Measurements from ENCODE around the gene ANKRD65.
"Not testable (repeated sequence)": the region's sequence is repeated elsewhere in the genome, so short reads cannot be mapped to it uniquely, and the experiment has no call there.

The ANKRD65 gene

GRCh38 chr1:1430992-1431844, 10.1 kb upstream of the ANKRD65 start:
- DNase-seq (ENCODE audit: low read depth in 2 of 2, low spot score in 1 of 2): no peak

DNA sequence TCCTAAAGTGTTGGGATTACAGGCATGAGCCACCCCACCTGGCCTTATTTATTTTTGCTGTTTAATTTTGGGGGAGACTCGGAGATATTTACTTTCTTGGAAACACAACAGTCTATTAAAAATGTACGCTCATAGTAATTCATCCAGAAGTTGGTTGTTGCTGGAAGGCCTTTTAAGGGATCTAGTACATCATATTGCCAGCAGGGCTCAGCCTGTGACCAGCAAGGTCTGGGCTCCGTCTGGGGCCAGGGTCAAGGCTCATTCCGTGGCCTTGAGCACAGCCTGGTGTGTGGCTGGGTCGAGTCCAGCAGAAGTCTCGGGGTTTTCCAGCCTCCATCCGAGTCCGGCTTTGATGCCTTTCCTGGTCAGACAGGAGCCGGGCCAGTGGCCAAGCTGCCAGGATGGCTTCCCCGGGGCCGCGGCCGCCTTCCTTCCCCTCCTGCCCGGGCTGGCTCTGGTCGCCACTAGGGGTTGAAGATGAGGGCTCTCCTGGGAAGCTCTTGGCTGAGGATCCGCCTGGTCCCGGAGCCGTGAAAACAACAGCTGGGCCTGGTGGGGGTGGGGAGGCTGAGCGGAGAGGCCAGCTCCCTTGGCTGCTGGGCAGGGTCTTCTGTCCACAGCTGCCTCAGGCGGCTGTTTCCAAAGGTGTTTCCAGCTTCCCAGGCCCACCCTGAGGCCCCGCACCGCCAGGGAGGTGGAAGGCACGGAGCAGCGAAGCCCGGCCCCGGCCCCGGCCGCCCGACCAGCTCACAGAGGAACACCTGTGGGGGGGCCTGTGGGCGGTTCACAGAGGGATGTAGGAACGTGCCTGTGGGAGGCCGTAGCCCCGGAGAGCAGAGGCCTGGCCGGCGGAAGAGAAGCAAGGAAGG, 9.3 kb upstream of the ANKRD65 start:
- no peak for DNase-seq (ENCODE audit: low read depth in 2 of 2, low spot score in 1 of 2)

DNA sequence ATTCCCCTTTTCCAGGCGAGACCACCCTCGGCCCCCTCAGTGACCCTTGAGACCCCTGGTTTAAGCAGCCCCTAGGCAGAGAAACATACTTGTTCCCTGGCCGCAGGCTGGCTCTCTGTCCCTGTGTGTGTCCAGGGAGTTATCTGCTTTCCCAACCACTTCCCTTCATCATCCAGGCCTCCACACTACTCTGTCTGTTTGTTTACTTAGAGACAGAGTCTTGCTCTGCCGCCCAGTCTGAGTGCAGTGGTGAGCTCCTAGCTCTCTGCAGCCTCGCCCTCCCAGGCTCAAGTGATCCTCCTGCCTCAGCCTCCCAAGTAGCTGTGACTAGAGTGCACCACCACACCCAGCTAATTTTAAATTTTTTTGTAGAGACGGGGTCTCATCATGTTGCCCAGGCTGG, 8.6 kb upstream of the ANKRD65 start:
- DNase-seq (ENCODE audit: low read depth in 2 of 2, low spot score in 1 of 2): no peak

- DNase-seq (ENCODE audit: low read depth in 2 of 2, low spot score in 1 of 2): not testable (repeated sequence)
Observed at GRCh38 chr1:1428967-1429366, 7.9 kb upstream of the ANKRD65 start.

GRCh38 chr1:1428174-1428573, 7.1 kb upstream of the ANKRD65 start:
- no peak for DNase-seq (ENCODE audit: low read depth in 2 of 2, low spot score in 1 of 2)

DNA sequence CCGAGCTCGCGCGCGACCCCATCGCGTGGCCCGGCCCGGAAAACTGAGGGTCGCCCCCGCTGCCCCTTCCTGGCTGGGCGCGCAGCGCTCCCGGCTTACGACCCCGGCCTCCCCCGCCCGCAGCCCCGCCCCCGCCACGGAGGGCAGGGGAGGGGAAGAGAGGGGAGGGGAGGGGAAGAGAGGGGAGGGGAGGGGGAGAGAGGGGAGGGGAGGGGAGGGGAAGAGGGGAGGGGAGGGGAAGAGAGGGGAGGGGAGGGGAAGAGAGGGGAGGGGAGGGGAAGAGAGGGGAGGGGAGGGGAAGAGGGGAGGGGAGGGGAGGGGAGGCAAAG, 6.7 kb upstream of the ANKRD65 start:
- DNase-seq (ENCODE audit: low read depth in 2 of 2, low spot score in 1 of 2): no peak

- no peak for DNase-seq (ENCODE audit: low read depth in 2 of 2, low spot score in 1 of 2)
Observed at GRCh38 chr1:1427106-1427819, 6.2 kb upstream of the ANKRD65 start.

- DNase-seq (ENCODE audit: low read depth in 2 of 2, low spot score in 1 of 2): no peak
Observed at GRCh38 chr1:1426496-1427105, 5.5 kb upstream of the ANKRD65 start.

- DNase-seq (ENCODE audit: low read depth in 2 of 2, low spot score in 1 of 2): no peak
Observed at GRCh38 chr1:1425753-1426495, 4.8 kb upstream of the ANKRD65 start.

DNA sequence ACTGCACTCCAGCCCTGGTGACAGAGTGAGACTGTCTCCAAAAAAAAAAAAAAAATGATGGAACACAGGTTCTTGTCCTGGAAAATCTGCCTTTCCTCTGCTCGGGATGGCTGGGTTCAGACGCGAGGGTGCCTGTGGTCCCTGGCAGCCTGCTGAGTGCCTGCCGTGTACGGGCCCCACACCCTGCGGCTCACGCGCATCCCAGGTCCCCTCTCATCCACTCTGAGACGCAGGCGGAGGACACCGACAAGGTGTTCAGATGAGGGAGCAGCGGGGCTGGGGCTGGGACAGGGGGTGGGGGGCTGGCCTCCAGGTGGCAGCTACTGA, 4.3 kb upstream of the ANKRD65 start:
- no peak for DNase-seq (ENCODE audit: low read depth in 2 of 2, low spot score in 1 of 2)

DNA sequence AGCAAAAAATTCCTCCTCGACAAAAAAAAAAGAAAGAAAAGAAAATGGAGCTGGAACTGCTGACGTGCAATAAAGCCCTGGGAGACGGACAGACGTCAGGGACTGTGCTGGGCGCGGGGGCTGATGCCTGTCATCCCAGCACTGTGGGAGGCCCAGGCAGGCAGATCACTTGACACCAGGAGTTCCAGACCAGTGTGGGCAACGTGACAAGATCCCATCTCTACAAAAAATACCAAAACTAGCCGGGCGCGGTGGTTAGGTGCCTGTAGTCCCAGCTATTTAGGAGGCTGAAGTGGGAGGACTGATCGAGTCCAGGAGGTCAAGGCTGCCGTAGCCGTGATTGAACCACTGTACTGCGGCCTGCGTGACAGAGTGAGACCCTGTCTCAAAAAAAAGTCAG, 3.6 kb upstream of the ANKRD65 start:
- DNase-seq (ENCODE audit: low read depth in 2 of 2, low spot score in 1 of 2): no peak

- DNase-seq (ENCODE audit: low read depth in 2 of 2, low spot score in 1 of 2): no peak
Observed at GRCh38 chr1:1423245-1423597, 2.1 kb upstream of the ANKRD65 start.

GRCh38 chr1:1422465-1423244, 1.6 kb upstream of the ANKRD65 start:
- no peak for DNase-seq (ENCODE audit: low read depth in 2 of 2, low spot score in 1 of 2)

- no peak for DNase-seq (ENCODE audit: low read depth in 2 of 2, low spot score in 1 of 2)
Observed at GRCh38 chr1:1421907-1422464, 910 bp upstream of the ANKRD65 start.

DNA sequence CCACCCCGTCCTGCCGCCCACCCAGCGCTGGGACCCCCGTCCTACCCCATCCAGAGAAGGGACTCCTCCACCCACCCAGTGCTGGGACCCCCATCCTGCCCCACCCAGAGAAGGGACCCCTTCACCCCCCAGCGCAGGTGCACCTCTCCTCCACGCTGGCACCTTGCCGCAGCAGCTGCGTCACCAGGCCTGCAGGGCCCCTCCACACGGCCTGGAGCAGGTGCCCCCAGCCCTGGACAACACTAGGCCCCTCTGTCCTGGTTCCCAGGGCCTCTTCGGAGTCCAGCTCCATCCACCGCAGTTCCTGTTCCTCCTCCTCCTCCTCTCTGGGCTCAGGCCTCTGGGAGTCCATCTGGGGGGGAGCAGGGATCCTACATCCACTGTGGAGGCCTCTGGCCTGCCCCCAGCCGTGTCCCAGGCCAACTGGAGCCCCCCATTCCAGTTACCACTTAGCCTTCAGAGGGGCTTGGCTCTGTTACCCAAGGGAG, 378 bp downstream of the ANKRD65 start:
- no peak for DNase-seq (ENCODE audit: low read depth in 2 of 2, low spot score in 1 of 2)

- no peak for DNase-seq (ENCODE audit: low read depth in 2 of 2, low spot score in 1 of 2)
Observed at GRCh38 chr1:1419813-1420653, 1.0 kb downstream of the ANKRD65 start.

DNA sequence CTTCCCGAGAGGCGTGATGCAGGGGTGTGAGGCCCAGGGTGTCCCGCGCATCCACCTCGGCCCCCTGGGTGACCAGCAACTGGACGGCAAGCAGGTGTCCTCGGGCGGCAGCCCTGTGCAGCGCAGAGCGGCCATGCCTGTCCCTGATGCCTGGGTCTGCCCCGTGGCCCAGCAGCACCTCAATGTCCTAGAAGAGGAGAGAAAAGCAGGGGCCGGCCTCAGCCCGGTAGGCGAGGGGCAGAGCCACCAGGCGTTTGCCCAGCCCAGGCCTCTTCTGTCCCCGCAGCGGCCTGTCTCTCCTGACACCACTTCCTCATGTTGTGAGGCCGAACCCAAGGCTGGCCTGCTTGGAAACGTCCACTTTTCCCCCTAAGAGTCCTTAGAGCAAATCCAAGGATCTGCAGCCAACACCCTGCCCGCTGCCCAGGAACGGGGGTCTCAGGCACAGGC, 1.7 kb downstream of the ANKRD65 start:
- no peak for DNase-seq (ENCODE audit: low read depth in 2 of 2, low spot score in 1 of 2)

GRCh38 chr1:1418464-1419362, 2.4 kb downstream of the ANKRD65 start:
- no peak for DNase-seq (ENCODE audit: low read depth in 2 of 2, low spot score in 1 of 2)

Measured in stimulated activated CD8-positive, alpha-beta memory T cell treated with anti-CD3 and anti-CD28 coated beads, Interleukin-4, amount 100 ng/mL, for 1 hour (primary cell).